Activated CD4-positive, alpha-beta T cell treated with anti-CD3 and anti-CD28 coated beads for 48 hours (primary cell): ENCODE data around the gene JOSD1.
A peak's percentile ranks its signal among the peaks of the same experiment; 100 is the strongest.

Source experiments
- DNase-seq: peaks from one replicate; pipeline ENCODE4 v3.0.0-alpha.2; 2020

The JOSD1 gene

GRCh38 chr22:38732251-38732815 lies 31.6 kb upstream of the JOSD1 start:
- no peak for DNase-seq

- no peak for DNase-seq
These were observed 31.0 kb upstream of the JOSD1 start for GRCh38 chr22:38731703-38732161.

DNA sequence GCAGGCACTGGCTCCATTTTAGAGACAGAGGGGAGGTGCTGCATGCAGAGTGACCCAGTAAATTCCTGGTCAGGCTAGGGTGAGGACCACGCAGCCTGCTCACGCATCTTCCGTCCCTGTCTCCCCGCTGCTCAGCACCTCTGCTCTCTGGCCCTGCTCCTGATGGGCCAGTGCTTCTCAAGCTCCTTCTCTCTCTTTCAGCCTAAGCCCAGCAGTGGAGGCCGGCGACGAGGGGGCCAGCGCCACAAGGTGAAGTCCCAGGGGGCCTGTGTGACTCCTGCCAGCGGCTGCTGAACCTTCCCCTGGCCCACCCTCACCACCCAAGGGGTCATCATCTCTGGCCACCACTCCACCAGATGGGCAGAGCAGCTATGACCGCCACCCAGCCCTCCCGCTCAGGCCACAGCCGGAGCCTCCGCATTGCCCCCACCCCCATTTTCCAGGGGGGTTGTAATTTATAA lies 29.7 kb upstream of the JOSD1 start:
- DNase-seq = no peak

- DNase-seq = no peak
These were observed 29.2 kb upstream of the JOSD1 start for GRCh38 chr22:38729946-38730345.

- DNase-seq = no peak
These were observed 28.4 kb upstream of the JOSD1 start for GRCh38 chr22:38728871-38729796.

DNA sequence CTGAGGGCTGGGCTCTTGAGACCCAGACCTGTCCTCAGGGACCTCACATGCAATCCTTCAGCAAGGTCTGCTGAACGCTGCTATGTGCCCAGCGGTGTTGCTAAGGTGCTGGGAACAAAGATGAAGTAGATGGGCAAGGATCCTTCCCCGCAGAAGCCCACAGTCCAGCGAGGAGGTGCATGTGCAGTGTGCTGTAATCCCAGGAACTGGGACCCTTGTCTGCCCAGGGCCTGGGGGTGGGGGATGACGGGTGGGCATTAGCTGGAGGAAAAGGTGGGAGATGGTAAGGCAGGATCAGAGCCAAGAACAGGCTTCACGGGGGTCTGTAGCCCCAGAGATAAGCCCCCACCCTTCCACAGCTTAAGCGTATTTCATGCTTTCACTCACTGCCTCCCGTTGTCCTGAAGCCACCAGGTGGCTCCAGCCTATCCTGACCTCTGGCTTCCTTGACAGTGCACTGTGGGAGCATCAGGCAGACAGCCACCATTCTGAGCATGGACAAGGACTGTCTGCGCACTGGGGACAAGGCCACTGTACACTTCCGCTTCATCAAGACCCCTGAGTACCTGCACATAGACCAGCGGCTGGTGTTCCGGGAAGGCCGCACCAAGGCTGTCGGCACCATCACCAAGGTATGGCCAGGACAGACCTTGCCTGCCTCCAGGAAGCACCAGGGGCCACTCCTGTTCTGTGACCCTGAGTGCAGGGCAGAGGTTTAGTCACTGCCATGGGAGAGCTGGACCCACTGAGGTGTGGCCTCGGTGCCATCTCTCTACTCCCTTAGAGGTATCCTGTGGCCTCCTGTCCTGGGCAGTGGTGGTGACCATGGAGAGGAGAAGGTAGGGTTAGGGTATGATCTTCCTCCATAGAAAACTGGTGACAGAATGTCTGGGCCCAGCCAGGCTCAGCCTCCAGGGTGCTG lies 27.0 kb upstream of the JOSD1 start:
- no peak for DNase-seq

DNA sequence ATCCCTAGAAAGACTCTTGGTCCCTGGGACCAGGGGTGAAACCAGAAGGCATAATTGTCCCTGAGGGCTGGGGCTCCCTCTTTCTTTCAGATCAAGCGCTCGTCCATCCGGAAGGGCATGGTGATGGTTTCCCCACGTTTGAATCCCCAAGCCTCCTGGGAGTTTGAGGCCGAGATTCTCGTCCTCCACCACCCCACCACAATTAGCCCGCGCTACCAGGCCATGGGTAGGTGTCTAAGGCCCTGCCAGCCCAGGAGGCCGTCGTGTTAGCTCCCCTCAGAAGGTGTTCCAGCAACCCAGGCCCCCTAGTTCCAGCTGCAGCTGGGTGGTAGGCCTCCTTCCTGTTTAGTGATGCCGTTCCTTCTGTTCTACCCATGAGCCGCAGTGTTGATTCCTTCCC lies 26.4 kb upstream of the JOSD1 start:
- DNase-seq = no peak

DNA sequence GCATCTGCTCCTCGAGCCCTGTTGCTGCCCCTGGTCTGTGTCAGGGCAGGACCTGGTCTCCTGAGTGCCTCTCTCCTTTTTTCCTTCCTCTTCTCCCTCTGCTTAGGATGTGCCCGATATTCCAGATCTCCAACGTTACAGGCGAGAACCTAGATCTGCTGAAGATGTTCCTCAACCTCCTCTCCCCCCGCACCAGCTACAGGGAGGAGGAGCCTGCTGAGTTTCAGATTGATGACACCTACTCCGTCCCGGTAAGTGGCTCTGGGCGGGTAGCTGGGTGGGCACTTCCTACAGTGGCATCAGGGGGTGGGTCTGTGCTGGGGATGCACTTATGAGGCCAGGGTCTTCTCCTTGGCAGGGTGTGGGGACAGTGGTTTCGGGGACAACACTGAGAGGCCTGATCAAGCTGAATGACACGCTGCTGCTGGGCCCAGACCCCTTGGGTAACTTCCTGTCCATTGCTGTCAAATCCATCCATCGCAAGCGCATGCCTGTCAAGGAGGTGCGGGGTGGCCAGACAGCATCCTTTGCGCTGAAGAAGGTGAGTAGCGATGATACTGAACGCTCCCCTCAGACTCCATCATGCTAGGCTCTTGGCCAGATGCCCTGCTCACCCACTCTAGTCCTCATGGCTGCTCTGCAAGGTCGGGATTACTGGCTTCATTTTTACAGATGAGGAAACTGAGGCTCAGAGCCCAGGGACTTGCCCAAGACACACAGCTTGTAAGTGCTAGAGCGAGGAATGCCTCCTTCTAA lies 25.3 kb upstream of the JOSD1 start:
- DNase-seq = no peak

DNA sequence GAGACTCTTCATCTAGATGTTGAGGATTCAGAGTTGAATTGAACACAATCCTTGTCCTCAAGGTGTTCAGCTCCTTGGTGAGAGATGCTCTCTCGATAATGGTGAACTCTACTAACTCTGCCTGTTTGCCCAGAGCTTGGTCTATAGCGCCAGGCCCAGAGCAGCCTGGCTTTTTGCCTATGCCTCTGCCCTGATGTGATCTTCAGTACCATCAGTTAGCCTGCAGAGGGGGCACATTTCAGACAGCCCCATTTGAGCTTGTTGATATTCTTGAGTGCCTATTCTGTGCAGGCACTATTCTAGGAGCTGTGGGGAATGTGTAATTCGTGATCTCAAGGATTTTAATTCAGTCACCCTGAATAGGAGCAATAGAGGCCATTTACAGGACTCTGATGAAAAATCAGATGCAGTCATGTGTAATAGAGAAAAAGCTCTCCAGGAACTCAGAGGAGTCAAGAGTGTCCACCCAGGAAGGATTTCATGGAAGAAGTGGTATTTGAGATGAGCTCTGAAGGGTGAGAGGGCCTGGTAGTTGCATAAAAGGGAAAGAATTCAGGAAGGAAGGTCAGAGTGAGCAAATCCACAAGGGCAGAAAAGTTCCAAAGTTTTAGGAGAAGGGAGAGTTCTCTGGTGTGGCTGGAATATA lies 24.3 kb upstream of the JOSD1 start:
- peak; percentile 38 for DNase-seq

DNA sequence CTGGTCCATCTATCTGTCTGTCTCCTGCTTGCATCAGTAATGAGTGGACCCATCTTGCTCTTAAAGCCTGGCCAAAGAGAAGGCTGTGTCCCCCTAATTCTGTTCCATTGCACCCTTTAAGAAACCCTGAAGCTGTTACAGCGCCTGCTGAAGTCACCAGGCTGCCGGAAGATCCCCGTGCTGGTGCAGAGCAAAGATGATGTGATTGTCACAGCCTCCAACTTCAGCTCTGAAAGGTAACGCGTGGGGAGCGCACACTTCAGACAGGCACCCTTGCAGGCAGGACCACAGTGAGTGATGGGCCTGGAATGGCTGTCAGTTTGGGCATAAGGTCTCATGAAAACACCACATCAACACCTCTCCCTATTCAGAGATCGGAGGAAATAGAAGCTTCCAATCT lies 23.4 kb upstream of the JOSD1 start:
- DNase-seq = no peak

DNA sequence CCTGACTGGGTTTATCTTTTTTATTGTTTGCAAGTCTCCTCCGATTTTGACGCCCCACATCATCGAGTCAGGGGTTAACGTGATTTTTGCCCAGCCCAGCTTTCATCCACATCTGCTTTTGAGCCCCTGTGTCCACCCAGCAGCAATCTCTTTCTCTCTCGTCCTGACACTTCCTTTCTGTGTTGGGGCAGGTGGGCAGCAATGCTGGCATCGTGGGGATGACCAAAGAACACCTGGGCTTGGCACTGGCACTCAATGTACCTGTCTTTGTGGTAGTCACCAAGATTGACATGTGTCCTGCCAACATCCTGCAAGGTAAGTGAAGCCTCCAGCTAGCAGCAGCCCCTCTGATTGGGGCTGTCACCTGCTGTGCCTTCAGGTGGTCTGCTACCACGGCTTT lies 20.8 kb upstream of the JOSD1 start:
- no peak for DNase-seq

GRCh38 chr22:38720350-38720749 lies 19.6 kb upstream of the JOSD1 start:
- DNase-seq = no peak

GRCh38 chr22:38719196-38719595 lies 18.5 kb upstream of the JOSD1 start:
- no peak for DNase-seq

GRCh38 chr22:38718414-38718813 lies 17.7 kb upstream of the JOSD1 start:
- DNase-seq = no peak

GRCh38 chr22:38717244-38717643 lies 16.5 kb upstream of the JOSD1 start:
- DNase-seq = no peak

- DNase-seq = no peak
These were observed 16.1 kb upstream of the JOSD1 start for GRCh38 chr22:38716826-38717225.

GRCh38 chr22:38716271-38716670 lies 15.5 kb upstream of the JOSD1 start:
- no peak for DNase-seq

- no peak for DNase-seq
These were observed 15.1 kb upstream of the JOSD1 start for GRCh38 chr22:38715852-38716251.

DNA sequence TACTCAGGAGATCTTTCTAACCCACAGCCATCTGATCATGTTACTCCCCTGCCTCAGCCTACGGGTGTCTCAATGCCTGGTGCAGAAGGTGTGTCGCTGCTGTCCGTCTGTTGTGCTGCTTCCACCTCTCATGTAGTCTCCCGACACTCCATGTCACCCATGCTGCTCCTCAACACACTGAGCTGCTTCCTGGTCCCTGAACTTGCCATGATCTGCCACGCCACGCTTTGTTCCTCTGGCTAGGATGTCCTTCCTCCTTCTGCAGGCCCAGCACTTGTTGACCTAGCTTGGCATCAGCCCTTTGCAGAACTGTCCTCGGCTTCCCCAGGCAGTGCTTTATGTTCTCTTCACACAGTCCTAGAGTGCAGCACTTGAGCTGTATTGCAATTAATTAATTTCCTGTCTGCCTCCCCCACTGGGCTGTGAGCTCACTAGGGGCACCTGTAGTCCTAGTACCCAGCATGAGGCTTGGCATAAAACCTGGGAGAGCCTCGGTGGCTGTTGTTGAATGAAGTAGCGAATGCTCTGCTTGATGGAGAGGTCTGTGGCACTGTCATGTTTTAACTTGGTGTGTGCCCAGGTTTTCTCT lies 14.5 kb upstream of the JOSD1 start:
- DNase-seq = no peak

GRCh38 chr22:38713921-38714320 lies 13.2 kb upstream of the JOSD1 start:
- DNase-seq = no peak

DNA sequence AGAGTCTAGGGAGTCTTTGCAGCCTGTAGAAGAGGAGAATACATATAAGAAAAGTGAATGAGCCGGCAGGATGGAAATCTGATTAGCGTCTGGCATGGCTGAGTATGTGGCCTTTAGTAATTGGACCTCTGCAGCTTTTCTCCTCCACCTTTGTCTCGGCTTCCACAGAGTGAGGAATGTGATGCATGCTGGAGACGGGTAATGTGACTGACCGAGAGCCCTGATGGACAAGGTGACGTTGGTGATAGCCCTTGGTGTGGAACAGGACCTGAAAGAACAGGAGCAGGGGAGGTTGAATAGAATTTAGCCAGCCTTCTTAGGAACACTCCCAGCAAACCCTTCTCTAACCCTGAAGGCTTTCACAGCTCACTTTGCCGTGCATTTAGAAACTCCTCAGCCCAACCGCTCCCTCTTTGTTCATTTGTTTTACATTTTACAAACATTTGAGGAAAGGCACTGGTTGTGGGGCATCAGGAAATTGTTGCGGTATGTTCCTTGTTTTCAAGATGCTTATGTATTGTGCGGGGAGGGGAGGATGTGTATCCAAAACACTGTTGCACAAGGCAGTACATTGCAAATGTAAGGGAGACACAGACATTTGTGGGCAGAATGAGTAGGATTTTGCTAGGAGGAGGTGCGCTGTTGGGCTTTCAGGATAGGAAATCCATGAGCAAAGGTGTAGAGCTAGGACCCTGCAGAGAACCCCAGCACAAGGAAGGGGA lies 11.9 kb upstream of the JOSD1 start:
- no peak for DNase-seq
